GM19328 (cell line): ENCODE data around the gene SFI1.
"Not testable (repeated sequence)": the region's sequence is repeated elsewhere in the genome, so short reads cannot be mapped to it uniquely, and the experiment has no call there.

Experiments
- ATAC-seq: cut with Tn5 transposase; IDR thresholded peaks from one replicate; pipeline ENCODE4 v1.9.1; 2021; ENCODE audit warnings: mild to moderate bottlenecking, moderate library complexity; ENCODE audit not compliant: unreplicated experiment

Gene SFI1

DNA sequence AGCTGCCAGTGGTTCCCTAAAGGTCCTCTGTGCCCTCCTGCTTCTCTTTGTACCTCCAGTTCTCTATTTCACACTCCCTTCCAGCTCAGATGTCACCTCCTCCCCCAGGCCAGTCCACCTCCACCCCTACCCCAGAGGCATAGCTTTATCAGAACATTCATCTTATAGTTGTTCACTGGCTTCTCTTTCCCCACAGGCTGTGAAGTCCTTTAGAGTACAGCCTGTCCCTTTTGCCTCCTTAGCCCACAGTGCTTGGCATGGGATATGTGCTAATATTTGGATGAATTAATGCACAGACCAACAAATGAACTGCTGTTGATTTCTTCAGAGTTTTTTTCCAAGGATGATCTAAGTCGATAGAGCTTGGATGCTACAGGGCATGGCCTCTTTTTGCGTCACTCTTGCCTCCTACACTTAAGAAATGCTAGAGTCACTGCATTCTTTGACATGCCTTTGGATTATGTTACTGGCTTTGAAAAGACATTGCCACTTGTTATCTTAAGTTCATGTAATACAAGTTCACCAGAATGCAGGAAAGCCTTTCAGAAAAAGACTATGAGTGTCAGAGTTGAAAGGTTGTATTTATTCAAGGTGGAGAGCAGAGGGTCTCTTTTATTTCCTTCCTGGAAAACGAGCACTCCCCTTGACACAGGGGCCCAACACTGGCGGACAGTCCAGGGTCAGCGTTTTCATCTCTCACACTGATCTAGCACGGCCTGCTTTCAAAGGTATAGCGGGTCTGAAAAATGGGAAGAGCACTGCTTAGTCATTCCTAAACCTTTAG lies 90.0 kb downstream of the SFI1 start:
- no peak for ATAC-seq

GRCh38 chr22:31588970-31589675 lies 92.8 kb downstream of the SFI1 start:
- no peak for ATAC-seq

DNA sequence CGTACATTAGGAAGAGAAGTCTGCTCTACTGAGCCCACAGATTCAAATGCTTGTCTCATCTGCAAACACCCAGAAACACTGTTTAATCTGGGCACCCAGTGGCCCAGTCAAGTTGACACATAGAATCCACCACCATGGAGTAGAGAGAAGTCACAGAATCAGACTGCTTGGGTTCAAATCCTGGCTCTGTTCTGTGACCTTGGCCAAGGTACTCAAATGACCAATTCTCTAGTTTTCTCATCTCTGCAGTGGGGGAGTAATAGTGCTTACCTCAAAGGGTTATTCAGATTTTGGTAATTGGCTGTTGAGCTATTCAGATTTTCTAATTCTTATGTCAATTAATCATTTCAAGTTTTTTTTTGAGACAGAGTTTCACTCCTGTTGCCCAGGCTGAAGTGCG lies 93.8 kb downstream of the SFI1 start:
- not testable (repeated sequence) for ATAC-seq

GRCh38 chr22:31595271-31595670 lies 98.9 kb downstream of the SFI1 start:
- ATAC-seq = no peak

- no peak for ATAC-seq
Observed at GRCh38 chr22:31602259-31602952, 106.1 kb downstream of the SFI1 start.

DNA sequence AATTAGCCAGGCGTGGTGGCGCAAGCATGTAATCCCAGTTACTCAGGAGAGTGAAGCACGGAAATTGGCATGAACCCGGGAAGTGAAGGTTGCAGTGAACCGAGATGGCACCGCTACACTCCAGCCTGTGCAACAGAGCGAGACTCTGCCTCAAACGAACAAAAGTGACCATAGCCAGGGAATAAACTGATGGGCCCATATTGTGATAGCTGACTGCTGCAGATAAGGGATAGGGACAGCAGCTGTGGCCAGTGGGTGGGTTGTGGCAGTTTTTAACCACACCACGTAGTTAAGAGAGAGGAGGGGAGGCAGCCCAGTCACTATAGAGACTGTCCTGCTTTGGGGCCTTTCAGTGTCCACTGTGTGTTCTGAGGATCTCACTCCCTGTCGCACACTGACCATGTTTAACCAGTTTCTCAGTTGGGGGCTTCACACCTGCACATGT lies 106.8 kb downstream of the SFI1 start:
- ATAC-seq = no peak

- ATAC-seq = no peak
Observed at GRCh38 chr22:31603574-31603973, 107.2 kb downstream of the SFI1 start.

- ATAC-seq = no peak
Observed at GRCh38 chr22:31604137-31604705, 107.9 kb downstream of the SFI1 start.

- no peak for ATAC-seq
Observed at GRCh38 chr22:31604746-31605705, 108.7 kb downstream of the SFI1 start.

DNA sequence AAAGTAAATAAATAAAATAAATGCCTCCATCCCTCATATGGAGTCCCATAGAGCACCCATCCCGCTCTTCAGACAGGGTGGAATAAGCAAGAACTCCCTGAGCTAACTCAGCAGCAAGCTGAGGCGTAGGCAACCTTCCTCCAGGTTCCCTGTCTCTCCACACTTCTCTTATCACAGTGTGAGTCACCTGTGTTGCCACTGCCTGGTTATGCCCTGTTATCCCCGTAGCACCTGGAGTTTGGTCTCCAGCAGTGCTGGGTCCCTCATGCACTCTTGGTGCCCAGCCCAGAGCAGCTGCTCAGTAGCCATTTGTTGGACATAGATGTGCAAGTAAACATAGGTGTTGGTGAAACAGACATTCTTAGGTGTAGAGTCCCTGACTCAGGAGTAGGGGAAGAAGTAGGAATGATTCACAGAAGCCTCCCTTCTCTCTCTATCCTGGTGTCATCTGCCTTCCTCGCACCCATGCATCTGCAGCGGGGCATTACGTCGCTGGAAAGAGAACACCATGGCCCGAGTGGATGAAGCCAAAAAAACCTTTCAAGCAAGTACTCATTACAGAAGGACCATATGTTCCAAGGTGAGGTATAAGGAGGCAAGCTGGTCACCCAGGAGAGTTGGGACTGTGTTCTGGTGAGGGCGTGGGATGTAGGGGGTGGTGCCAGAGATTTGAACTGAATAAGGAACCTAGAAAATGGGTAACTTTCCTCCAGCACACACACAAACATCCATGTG lies 109.7 kb downstream of the SFI1 start:
- no peak for ATAC-seq

GRCh38 chr22:31607696-31608095 lies 111.4 kb downstream of the SFI1 start:
- no peak for ATAC-seq

GRCh38 chr22:31609716-31610115 lies 113.4 kb downstream of the SFI1 start:
- ATAC-seq = no peak

GRCh38 chr22:31610611-31611010 lies 114.3 kb downstream of the SFI1 start:
- ATAC-seq = no peak

DNA sequence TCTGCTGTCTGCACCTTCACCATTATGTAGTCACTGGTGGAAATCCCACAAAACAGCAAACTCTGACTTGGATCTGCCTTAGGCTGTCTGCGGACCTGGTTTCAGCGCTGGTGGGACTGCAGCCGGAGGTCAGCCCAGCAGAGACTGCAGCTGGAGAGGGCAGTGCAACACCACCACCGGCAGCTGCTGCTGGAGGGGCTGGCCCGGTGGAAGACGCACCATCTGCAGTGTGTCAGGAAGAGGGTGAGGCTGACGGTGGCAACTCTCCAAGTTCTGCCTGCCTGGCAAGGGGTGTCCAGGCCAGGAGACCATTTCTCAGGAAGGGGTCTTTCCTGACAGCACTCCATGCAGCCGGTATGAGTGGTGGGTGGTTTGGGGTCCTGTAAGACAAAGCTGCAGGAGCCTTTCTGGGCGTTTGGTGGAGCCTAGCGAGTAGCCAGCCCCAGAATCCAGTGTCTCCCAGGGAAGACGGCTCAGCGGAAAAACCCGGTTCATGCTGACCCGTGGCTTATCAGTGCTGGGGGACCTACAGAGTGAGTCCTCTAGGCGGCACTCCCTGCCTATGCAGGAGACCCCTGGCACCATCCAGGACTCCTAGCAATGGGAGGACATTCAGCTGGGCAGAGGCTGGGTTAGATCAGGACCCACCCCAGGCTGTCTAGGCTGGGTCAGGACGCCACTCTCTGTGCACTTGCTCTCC lies 114.9 kb downstream of the SFI1 start:
- no peak for ATAC-seq

- no peak for ATAC-seq
Observed at GRCh38 chr22:31612891-31613285, 116.6 kb downstream of the SFI1 start.

DNA sequence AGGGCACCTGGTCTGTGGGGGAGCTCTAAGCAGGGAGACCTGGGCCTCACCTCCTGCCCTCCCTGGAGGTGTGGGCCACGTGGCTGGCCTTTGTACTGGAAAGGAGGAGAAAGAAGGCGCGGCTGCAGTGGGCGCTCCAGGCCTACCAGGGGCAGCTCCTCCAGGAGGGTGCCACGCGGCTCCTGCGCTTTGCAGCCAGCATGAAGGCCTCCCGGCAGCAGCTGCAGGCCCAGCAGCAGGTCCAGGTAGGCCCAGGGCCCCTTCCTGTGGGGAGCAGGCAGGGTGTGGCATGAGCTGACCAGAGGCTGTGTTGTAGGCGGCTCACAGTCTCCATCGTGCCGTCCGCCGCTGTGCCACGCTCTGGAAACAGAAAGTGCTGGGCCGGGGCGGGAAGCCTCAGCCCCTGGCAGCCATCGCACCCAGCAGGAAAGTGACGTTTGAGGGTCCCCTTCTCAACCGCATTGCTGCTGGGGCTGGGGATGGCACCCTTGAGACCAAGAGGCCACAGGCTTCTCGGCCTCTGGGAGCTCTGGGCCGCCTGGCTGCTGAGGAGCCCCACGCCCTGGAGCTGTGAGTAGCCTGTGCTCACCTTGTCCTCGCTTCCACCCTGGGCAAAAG lies 117.1 kb downstream of the SFI1 start:
- no peak for ATAC-seq

GRCh38 chr22:31613904-31614296 lies 117.6 kb downstream of the SFI1 start:
- ATAC-seq = no peak

- ATAC-seq = no peak
Observed at GRCh38 chr22:31614781-31615490, 118.6 kb downstream of the SFI1 start.
